DMS79 (cell line): ENCODE data around the gene DNAAF2.
"Not testable (repeated sequence)": the region's sequence is repeated elsewhere in the genome, so short reads cannot be mapped to it uniquely, and the experiment has no call there.

Experiments
- DNase-seq: peaks from one replicate; lab custom pipeline; 2025; lab: John Stamatoyannopoulos, UW

DNAAF2 gene, protein sequence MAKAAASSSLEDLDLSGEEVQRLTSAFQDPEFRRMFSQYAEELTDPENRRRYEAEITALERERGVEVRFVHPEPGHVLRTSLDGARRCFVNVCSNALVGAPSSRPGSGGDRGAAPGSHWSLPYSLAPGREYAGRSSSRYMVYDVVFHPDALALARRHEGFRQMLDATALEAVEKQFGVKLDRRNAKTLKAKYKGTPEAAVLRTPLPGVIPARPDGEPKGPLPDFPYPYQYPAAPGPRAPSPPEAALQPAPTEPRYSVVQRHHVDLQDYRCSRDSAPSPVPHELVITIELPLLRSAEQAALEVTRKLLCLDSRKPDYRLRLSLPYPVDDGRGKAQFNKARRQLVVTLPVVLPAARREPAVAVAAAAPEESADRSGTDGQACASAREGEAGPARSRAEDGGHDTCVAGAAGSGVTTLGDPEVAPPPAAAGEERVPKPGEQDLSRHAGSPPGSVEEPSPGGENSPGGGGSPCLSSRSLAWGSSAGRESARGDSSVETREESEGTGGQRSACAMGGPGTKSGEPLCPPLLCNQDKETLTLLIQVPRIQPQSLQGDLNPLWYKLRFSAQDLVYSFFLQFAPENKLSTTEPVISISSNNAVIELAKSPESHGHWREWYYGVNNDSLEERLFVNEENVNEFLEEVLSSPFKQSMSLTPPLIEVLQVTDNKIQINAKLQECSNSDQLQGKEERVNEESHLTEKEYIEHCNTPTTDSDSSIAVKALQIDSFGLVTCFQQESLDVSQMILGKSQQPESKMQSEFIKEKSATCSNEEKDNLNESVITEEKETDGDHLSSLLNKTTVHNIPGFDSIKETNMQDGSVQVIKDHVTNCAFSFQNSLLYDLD

DNA sequence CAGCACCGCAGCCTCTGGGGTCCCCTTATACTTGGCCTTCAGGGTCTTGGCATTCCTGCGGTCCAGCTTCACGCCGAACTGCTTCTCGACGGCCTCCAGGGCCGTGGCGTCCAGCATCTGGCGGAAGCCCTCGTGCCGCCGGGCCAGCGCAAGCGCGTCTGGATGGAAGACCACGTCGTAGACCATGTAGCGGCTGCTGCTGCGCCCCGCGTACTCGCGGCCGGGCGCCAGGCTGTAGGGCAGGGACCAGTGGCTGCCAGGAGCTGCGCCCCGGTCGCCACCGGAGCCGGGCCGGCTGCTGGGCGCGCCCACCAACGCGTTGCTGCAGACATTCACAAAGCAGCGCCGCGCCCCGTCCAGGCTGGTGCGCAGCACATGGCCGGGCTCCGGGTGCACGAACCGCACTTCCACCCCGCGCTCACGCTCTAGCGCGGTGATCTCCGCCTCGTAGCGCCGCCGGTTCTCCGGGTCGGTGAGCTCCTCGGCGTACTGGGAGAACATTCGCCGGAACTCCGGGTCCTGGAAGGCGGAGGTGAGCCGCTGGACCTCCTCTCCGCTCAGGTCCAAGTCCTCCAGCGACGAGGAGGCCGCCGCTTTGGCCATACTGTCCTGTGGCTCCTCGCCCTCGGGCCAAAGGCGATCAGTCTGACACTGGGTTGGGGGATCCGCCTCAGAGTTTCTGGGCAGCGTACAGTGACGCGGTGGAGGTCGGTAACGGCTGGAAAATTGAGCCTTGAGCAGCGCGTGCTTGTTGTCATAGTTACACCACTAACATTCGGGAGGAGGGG, at the start of gene DNAAF2:
DNAAF2 (minus strand) TSS at position 698 of the 788 bp plus-strand sequence; CDS start at position 603, 95 bp downstream.
- DNase-seq = peak; percentile 51

- no peak for DNase-seq
These were observed 44.2 kb upstream of the DNAAF2 start for GRCh38 chr14:49679271-49679670.

GRCh38 chr14:49677643-49678042, 42.6 kb upstream of the DNAAF2 start:
- no peak for DNase-seq

GRCh38 chr14:49673586-49673985, 38.5 kb upstream of the DNAAF2 start:
- no peak for DNase-seq

- no peak for DNase-seq
These were observed 35.4 kb upstream of the DNAAF2 start for GRCh38 chr14:49670475-49670874.

DNA sequence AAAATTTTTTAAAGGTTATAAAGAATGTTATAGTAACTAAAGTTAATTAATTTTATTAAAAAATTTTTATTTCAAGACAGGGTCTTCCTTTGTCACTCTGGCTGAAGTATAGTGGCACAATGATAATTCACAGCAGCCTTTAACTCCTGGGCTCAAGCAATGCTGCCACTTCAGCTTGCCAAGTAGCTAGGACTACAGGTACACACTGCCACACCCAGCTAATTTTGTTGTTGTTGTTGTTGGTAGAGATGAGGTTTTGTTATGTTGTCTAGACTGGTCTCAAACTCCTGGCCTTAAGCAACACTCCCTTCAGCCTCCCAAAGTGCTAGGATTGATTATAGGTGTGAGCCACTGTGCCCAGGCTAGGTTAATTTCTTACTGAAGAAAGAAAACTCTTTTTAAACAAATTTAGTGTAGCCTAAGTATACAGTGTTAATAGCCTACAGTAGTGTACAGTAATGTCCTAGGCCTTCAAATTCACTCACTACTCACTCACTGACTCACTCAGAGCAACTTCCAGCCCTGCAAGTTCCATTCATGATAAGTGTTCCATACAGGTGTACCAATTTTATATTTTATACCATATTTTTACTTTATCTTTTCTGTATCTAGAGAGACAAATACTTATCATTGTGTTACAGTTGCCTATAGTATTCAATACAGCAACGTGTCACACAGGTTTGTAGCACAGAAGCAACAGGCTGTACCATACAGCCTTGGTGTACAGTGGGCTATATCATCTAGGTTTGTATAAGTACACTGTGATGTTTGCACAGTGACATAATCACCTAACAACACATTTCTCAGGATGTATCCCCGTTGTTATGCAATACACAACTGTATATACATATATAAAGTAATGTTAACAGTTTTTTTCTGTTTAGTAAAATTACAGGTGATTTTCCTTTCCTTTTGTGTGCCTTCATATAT, 24.7 kb upstream of the DNAAF2 start:
- no peak for DNase-seq

DNA sequence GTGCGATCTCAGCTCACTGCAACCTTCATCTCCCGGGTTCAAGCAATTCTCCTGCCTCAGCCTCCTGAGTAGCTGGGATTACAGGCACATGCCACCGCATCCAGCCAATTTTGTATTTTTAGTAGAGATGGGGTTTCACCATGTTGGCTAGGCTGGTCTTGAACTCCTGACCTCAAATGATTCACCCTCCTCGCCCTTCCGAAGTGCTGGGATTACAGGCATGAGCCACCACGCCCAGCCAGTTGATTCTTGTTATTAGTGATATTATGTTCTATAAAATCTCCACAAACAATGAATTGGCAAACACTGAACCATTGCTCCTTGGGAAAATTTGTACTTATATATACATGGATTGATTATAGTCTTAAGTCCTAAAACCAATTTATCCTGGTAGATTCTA, 22.5 kb upstream of the DNAAF2 start:
- not testable (repeated sequence) for DNase-seq

DNA sequence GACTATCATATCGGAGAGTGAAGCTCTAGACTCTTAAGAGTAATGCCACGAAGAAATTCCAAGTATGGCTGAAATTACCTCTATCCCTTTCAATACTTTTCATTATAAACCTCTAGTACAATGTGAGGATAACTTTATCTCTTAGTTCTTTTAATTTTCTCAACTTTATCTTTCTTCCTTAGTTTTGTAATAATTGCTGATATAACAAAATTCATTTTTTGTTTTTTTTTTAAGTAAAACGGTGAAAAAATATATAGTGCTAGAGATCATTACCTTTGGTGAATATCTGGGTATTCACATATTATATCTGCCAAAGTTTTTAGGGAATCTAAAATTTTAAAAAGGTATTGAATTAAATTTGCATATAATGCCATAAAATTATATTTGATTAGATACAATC, 19.5 kb upstream of the DNAAF2 start:
- DNase-seq = no peak

- no peak for DNase-seq
These were observed 18.5 kb upstream of the DNAAF2 start for GRCh38 chr14:49653508-49653907.

DNA sequence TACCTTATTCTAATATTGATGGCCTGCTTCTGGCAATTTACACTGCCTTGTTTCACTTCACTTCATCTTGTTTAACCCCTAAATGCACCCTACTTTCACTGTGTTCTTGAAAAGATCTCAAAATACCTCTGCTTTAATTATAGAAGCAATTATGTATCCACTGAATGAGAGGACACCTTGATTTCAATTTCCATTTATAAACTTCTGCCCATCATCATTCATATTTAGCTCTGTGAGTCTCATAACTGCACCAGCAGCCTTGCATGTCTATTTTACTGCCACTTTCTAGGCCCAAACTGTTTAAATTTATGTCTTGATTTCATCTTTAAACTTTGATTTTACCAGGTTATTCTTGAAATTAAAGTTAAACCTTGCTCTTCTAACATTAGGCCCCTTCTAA, 7.1 kb upstream of the DNAAF2 start:
- DNase-seq = no peak

DNA sequence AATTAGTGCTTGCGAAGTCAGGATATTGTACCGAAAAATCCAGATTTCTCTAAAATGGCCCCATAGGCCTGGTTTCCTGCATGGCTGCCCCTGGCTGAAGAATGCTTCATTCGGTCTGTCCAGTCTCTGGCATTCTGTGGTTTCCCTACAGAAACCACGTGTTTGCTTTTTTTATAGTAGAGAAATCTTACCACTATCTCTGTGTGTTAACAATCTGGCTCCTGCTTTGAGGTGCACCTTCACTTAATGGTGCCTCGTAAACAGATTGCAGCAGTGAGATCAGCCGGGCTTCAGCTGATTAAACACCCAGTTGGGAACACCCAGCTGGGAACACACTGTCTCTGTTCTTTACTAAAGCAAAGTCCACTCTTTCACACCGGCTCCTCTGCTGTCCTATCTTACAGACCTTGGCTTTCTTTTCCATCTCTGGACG, 6.7 kb upstream of the DNAAF2 start:
- no peak for DNase-seq

- DNase-seq = no peak
These were observed 5.7 kb upstream of the DNAAF2 start for GRCh38 chr14:49640540-49641417.

DNA sequence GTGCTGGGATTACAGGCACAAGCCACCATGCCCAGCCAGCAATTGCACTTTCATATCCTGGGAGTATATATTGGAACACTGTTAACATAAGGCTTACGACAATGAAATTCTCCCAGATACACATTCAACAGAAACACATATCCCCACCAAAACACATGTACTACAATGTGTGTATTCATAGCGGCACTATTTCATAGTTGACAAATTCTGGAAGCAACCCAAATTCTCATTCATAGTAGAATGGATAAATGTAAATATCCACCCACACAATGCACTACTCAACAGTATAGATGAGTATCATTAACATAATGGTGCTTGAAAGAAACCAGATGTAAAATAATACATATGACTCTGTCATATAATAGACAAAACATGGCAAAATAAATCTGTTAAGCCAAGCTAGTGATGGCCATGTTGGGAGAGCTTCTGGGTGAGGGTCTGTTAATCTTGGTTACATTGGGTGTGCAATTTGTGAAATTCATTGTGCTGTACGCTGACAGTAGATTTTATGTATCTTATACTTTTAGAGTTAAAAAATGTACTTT, 2.6 kb upstream of the DNAAF2 start:
- DNase-seq = no peak

DNA sequence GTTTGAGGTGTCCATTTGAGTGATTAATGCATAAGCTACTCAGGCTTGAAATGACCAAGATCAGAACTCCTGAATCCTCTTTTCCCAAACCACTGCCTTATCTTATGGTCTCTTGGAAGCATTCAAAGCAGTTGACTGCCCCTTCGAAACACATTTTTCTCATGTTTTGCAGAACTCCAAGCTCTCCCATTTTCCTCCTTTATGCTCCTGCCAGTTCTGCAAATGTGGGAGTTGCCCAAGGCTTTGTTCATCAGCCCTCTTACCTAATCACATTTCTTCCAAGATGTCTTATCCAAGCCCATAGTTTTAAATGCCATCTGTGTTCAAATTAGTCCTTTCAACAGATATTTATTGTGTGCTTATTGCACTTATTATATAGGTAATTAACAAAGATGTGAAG, 1.8 kb upstream of the DNAAF2 start:
- no peak for DNase-seq

DNA sequence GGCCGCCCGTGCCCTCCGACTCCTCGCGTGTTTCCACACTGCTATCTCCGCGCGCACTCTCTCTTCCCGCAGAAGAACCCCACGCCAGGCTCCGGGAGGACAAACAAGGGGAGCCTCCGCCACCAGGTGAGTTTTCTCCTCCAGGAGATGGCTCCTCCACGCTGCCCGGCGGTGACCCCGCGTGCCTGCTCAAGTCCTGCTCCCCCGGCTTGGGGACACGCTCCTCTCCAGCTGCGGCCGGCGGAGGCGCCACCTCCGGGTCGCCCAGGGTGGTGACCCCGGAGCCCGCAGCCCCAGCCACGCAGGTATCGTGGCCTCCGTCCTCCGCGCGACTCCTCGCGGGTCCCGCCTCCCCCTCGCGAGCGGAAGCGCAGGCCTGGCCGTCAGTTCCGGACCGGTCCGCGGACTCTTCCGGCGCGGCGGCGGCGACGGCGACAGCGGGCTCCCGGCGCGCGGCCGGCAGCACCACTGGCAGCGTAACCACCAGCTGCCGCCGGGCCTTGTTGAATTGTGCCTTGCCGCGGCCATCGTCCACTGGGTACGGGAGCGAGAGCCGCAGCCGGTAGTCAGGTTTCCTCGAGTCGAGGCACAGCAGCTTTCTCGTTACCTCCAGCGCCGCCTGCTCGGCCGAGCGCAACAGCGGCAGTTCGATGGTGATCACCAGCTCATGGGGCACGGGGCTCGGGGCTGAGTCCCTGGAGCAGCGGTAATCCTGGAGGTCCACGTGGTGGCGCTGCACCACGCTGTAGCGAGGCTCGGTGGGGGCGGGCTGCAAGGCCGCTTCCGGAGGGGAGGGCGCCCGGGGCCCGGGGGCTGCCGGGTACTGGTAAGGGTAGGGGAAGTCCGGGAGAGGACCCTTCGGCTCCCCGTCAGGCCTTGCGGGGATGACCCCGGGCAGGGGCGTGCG, 1.2 kb downstream of the DNAAF2 start:
- peak; percentile 92 for DNase-seq

DNA sequence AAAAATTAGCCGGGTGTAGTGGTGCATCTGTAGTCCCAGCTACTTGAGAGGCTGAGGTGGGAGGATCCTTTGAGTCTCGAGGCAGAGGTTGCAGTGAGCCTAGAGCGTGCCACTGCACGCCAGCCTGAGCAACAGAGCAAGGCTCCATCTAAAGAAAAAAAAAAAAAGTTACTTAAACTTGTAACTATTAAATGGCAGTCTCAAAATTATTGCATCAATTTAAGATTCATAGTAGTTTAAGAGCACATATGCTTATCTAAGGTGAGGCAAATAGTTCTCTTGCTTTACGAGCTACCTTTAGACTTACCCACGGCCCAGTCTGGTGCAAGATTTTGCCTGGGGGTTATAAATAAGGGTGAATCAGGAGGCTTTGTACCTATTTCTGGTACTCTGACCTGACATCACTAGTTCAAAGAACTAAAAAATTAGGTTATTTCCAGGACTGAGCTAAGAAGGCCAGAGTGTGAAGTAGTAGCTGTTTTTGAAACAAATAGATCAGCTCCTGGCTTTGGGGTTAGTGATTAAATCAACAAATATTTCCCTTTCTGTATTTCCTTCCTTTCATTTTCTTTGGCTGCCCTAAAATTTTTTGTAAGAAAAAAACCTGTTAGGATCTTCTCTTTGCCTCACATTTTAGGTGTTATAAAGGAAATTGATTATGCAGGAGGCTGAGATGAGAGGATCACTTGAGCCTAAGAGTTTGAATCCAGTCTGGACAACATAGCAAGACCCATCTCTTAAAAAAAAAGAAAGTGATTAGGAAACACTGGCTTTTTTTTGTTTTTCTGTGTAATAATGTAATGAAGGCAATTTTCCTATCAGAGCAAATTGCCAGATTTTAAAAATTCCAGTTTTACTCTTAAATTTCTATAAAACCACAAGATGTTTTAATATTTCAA, 10.9 kb downstream of the DNAAF2 start:
- no peak for DNase-seq

DNA sequence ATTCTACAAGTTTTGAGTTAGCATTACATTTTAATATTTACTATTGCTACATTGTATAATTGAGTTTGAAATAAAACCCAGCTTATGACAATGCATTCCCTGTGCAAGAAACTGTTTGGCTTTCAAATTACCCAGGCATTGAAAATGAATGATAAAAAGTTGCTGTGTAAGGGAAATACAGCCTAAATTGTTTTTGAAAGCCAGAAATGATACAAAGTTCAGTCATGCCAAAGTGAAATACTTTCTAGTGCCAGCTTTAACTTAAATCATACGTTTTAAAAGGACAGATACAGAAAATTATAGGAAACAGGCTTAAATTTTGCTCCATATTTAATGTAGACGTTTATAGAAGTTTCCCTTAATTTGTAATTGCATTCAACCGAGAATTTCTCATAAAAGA, 11.7 kb downstream of the DNAAF2 start:
- DNase-seq = no peak
